GM13977 (cell line): ENCODE data around the gene CTNNA2.

ENCODE experiments used
- DNase-seq: peaks from one replicate; pipeline ENCODE4 v3.0.0; 2012; ENCODE audit warnings: low spot score
- in situ Hi-C: fragments of 300-500 bp; cut with MboI; formaldehyde crosslinking; loops from one replicate; pipeline ENCODE4 v1.12.0; 2022; ENCODE audit warnings: low sequenced_read_pairs, low pct_unique_long_range_greater_than_20kb, mixed read lengths, inconsistent platforms; ENCODE audit not compliant: unreplicated experiment
- TF ChIP-seq, protein P1 (sequence below): IDR thresholded peaks from 2 replicates; pipeline ENCODE4 v1.5.1; 2012; ENCODE audit warnings: mild to moderate bottlenecking, control low read depth; ENCODE audit not compliant: insufficient read depth; ENCODE audit errors: extremely low read depth, missing control alignments

CTNNA2 gene

GRCh38 chr2:80037310-80037709 lies 524.5 kb downstream of the CTNNA2 start:
- TF ChIP-seq, protein P1, sequence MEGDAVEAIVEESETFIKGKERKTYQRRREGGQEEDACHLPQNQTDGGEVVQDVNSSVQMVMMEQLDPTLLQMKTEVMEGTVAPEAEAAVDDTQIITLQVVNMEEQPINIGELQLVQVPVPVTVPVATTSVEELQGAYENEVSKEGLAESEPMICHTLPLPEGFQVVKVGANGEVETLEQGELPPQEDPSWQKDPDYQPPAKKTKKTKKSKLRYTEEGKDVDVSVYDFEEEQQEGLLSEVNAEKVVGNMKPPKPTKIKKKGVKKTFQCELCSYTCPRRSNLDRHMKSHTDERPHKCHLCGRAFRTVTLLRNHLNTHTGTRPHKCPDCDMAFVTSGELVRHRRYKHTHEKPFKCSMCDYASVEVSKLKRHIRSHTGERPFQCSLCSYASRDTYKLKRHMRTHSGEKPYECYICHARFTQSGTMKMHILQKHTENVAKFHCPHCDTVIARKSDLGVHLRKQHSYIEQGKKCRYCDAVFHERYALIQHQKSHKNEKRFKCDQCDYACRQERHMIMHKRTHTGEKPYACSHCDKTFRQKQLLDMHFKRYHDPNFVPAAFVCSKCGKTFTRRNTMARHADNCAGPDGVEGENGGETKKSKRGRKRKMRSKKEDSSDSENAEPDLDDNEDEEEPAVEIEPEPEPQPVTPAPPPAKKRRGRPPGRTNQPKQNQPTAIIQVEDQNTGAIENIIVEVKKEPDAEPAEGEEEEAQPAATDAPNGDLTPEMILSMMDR = no peak
- DNase-seq = no peak
- in situ Hi-C loops = no loop called here

GRCh38 chr2:80040226-80040625 lies 527.4 kb downstream of the CTNNA2 start:
- DNase-seq = no peak
- in situ Hi-C loops = no loop called here
- TF ChIP-seq, protein P1 = no peak

GRCh38 chr2:80042635-80043034 lies 529.8 kb downstream of the CTNNA2 start:
- TF ChIP-seq, protein P1 = no peak
- no peak for DNase-seq
- in situ Hi-C loops = no loop called here

DNA sequence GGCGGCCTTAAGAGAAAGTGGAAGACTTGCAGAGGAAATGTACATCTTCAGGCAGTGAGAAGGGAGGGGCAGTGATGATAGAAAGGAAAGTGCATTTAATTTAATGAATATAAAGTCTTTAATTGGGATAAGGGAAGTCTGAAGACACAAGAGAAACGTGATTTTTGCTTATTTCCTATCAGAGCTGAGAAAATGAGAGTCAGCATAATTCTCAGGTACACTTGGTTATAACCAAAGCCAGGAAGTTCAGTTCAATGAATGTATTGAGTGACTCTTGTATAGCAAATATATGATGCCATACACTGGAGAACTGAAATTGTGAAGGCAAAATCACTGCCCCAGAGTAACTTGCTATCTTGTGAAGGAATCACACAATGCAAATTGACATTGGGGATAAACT lies 535.4 kb downstream of the CTNNA2 start:
- no peak for DNase-seq
- TF ChIP-seq, protein P1 = no peak
- in situ Hi-C loops = no loop called here

DNA sequence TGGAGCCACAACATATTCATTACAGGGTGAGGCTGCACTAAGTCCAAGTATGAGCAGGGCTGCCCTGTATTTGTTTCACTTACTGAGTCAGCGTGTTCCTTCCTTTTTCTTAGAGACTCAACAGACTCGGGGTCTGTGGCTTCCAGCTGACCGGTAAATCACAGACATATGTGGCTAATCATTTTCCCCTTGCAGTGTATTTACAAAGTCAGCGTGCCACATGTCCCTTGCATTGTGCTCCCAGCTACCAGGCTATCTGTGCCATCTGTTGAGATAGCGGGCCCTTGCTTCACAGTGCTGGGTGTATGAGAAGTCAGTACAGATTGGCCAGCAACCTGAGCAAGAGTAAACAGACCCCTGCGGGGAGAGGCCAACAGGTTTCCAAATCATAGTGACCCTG lies 537.4 kb downstream of the CTNNA2 start:
- in situ Hi-C loops = no loop called here
- DNase-seq = no peak
- TF ChIP-seq, protein P1 = no peak

DNA sequence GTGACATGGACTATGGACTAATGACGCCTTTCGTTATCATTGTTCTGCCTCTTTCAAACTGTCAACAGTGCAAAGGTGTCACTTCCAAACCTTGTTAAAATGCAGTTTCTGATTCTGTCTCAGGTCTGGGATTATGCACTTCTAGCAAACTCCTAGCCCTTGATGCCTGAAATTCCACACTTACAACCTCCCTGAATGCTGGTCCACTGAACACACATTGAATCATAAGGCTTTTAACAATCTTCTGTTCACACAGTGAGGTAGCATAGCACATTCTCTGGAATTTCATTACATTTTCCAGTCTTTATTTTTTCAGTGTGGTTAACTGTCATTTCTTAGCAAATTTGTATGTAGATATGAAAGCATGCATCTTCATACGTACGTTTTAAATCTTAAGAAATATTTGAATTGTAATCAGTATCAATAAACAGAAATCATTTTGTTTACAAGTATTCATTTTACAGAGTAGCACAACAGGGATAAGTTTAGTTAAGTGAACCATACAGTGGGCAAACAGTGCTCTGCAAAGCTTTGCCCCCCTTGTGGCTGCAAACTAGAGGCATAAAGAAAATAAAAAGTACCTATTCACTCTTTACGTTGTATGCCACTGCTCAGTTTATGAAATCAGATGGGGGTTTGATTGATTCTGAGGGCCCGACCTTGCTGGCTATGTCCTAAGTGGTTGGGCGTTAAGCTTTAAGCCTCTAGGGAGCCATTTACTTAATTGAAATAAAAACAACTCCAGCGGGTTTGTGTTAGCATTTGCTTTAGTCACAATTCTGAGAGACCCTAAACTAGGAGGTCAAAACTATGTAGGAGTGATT lies 540.9 kb downstream of the CTNNA2 start:
- no peak for DNase-seq
- in situ Hi-C loops = no loop called here
- TF ChIP-seq, protein P1 = no peak
